Measurements from ENCODE around the gene KNSTRN.

GRCh38 chr15:40418126-40418525, 35.6 kb downstream of the KNSTRN start:
- TF ChIP-seq POLR2A (IDR thresholded peaks at IDR 0.05) (no peak), CTCF (IDR thresholded peaks at IDR 0.05) (no peak)
